Measurements from ENCODE around the gene SLC25A29.
"Not testable (repeated sequence)": the region's sequence is repeated elsewhere in the genome, so short reads cannot be mapped to it uniquely, and the experiment has no call there.

Gene SLC25A29

GRCh38 chr14:100330388-100330931 lies 24.2 kb upstream of the SLC25A29 start:
- DNase-seq, result no peak

- no peak for DNase-seq
Measured at GRCh38 chr14:100330007-100330344, 23.7 kb upstream of the SLC25A29 start.

- no peak for DNase-seq
Measured at GRCh38 chr14:100329233-100330006, 23.2 kb upstream of the SLC25A29 start.

GRCh38 chr14:100328495-100329163 lies 22.4 kb upstream of the SLC25A29 start:
- no peak for DNase-seq

- no peak for DNase-seq
Measured at GRCh38 chr14:100327128-100327527, 20.9 kb upstream of the SLC25A29 start.

GRCh38 chr14:100325958-100326357 lies 19.7 kb upstream of the SLC25A29 start:
- no peak for DNase-seq

GRCh38 chr14:100325231-100325632 lies 19.0 kb upstream of the SLC25A29 start:
- no peak for DNase-seq

- DNase-seq, result no peak
Measured at GRCh38 chr14:100323942-100324307, 17.7 kb upstream of the SLC25A29 start.

- no peak for DNase-seq
Measured at GRCh38 chr14:100323121-100323941, 17.1 kb upstream of the SLC25A29 start, which contains the start of gene SLC25A47. Gene SLC25A47, plus strand, starts transcription at chr14:100323339. Its CDS starts 76 bp downstream, at chr14:100323415.

GRCh38 chr14:100322138-100322957 lies 16.1 kb upstream of the SLC25A29 start:
- DNase-seq, result no peak

- DNase-seq, result no peak
Measured at GRCh38 chr14:100321473-100322137, 15.4 kb upstream of the SLC25A29 start.

- no peak for DNase-seq
Measured at GRCh38 chr14:100320157-100320856, 14.1 kb upstream of the SLC25A29 start.

GRCh38 chr14:100317912-100318808 lies 11.9 kb upstream of the SLC25A29 start:
- DNase-seq, result peak; percentile 71 to 75

- no peak for DNase-seq
Measured at GRCh38 chr14:100317389-100317788, 11.1 kb upstream of the SLC25A29 start.

- DNase-seq, result no peak
Measured at GRCh38 chr14:100314724-100315123, 8.5 kb upstream of the SLC25A29 start.

GRCh38 chr14:100313464-100314230 lies 7.4 kb upstream of the SLC25A29 start:
- DNase-seq, result no peak

GRCh38 chr14:100312877-100313400 lies 6.7 kb upstream of the SLC25A29 start:
- no peak for DNase-seq

- DNase-seq, result not testable (repeated sequence)
Measured at GRCh38 chr14:100312110-100312876, 6.0 kb upstream of the SLC25A29 start.
